ENCODE data around the gene ERBB4.

ERBB4 gene

DNA sequence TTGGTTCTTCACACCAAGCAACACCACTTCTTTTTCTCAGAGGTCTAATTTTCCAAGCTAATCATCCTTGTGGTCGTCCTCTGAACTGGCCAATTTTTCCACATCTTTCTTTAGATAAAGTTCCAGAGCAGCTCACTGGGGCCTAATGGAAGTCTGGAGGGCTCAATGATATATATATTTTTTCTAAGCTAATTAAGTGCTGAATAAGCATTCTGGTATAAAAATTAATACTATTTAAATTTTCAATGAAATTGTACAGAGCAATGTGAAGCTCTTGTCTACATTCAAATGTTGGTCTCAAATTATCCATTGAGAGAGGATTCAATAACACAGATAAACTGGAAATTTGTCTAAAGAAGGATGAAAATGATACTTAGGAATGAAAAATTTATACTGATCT, 866.6 kb downstream of the ERBB4 start:
- TF ChIP-seq, protein P1, sequence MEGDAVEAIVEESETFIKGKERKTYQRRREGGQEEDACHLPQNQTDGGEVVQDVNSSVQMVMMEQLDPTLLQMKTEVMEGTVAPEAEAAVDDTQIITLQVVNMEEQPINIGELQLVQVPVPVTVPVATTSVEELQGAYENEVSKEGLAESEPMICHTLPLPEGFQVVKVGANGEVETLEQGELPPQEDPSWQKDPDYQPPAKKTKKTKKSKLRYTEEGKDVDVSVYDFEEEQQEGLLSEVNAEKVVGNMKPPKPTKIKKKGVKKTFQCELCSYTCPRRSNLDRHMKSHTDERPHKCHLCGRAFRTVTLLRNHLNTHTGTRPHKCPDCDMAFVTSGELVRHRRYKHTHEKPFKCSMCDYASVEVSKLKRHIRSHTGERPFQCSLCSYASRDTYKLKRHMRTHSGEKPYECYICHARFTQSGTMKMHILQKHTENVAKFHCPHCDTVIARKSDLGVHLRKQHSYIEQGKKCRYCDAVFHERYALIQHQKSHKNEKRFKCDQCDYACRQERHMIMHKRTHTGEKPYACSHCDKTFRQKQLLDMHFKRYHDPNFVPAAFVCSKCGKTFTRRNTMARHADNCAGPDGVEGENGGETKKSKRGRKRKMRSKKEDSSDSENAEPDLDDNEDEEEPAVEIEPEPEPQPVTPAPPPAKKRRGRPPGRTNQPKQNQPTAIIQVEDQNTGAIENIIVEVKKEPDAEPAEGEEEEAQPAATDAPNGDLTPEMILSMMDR (IDR thresholded peaks at IDR 0.05), result no peak
- TF ChIP-seq ZFX (IDR thresholded peaks at IDR 0.05; ENCODE audit: borderline replicate concordance), result no peak
- no peak overlapping the region for H3K27ac ChIP-seq

DNA sequence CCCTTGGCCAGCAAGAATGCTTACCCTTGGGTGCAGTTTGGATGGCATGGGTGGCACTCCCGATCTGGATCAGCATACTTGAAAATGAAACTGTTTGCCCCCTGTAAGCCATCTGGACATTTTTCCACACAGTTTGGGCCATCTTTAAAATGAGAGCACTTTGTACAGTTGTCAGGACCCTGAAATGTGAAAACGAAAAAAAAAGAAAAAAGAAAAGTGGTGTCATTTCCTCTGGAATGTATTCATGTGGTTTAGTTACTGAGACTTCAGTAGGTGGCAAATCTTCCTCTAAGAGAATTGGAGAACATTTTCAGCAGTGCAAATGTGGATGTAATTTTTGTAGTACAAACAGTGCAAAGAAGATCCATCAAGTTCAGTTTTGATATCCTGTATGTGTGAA, 873.3 kb downstream of the ERBB4 start:
- TF ChIP-seq, protein P1 (IDR thresholded peaks at IDR 0.05), result no peak
- no peak for TF ChIP-seq ZFX (IDR thresholded peaks at IDR 0.05; ENCODE audit: borderline replicate concordance)

DNA sequence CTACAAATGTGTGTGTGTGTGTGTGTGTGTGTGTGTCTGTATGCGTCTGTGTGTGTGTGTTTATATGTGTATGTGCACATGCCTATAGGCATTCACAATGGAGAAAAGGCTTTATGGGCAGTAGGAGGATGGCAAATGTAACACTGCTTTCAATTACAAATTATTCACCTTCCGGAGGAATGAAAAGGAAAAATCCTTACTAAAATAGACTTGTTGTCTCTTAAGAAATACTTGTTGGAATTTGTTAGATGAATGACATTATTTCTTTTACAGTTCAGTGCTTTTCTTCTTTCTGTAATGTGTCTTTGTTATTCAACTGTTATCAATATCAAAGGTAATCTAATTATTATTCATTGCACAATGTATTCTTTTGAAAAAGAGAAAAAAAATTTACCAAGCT, 874.3 kb downstream of the ERBB4 start:
- no peak overlapping the region for H3K27ac ChIP-seq
- TF ChIP-seq, protein P1 (IDR thresholded peaks at IDR 0.05), result no peak
- no peak for TF ChIP-seq ZFX (IDR thresholded peaks at IDR 0.05; ENCODE audit: borderline replicate concordance)

More for the DNA sequence above, 873.3 kb downstream of the ERBB4 start:
- H3K27ac ChIP-seq, result no peak overlapping the region

DNA sequence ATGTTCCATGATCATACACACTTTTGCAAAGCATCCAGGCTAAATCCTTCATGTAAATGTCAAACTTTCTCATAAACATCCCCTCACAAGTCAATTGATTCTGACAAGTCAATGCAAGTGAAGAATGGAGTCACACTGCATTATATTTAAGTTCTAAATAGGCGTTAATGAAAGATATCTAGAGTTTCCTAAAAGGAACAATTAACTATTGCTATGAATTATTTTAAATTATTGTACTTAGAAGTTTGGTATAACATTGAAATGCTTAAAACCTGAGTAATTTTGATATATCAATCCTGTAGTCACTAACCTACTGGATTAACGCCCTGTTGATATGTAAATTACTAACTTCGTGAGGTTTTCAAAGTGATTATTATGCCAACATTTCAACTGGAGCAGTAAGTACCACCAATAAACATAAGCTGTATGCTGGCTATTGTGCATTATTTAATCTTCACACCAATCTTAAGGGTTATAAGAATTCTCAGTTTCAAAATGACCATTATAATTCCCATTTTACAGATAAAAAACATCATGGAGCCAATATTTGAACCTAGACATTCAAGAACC, 884.3 kb downstream of the ERBB4 start:
- no peak overlapping the region for H3K27ac ChIP-seq
- TF ChIP-seq, protein P1 (IDR thresholded peaks at IDR 0.05), result no peak
- no peak for TF ChIP-seq ZFX (IDR thresholded peaks at IDR 0.05; ENCODE audit: borderline replicate concordance)

DNA sequence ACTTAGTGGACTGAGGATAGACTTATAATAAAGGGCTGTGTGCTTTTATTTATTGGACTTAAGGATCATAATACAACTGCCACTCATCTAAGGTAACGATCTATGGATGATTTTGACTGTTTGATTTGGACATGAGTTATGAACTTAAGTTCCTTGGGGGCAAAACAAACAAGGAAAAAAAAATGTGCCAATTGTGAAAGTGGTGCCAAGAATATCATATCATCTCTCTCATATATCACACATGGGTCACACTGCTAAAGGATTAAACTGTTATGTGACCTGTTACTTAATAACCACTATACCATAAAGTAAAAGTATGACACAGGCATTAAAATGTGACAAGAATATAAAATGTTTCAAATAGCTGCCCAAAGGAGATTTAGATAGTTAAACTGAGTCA, 886.3 kb downstream of the ERBB4 start:
- no peak overlapping the region for H3K27ac ChIP-seq
- TF ChIP-seq, protein P1 (IDR thresholded peaks at IDR 0.05), result no peak
- no peak for TF ChIP-seq ZFX (IDR thresholded peaks at IDR 0.05; ENCODE audit: borderline replicate concordance)

DNA sequence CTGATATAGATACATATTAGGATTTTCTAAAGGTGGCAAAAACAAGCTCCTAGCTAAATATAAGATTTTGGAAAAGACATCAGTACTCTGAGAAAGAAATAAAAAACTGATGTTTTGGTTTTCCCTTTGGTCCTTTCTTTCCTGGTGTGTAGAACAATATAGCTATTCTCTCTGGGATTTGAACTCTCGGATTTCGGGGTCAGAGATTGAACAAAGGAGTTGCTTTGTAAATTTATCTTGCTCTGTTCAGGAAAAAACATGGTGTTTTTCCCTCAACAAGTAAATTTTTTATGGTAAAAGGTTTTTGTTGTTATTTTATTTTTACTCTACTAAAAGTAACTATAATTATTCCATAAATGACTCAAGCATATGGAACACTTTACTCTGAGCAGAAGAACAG, 889.3 kb downstream of the ERBB4 start:
- no peak overlapping the region for H3K27ac ChIP-seq
- TF ChIP-seq ZFX (IDR thresholded peaks at IDR 0.05; ENCODE audit: borderline replicate concordance), result no peak
- TF ChIP-seq, protein P1 (IDR thresholded peaks at IDR 0.05), result no peak

DNA sequence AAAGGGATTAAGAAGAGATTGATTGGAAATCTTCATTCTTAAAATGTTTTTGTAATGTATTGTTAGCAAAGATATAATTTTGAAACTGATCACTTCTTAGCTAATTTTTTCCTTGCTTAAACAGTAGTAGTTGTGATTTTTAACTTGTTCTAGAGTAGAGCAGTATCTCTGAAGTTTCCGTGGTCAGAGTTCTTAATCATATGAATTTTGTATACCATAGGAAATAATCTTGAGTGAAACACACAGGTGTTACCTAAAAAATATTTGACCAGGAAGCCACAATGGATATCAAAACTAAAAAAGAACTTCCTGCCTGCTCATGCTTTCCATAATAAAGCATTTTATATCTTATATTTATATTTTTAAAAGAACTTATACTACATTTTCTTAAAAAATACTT, 907.1 kb downstream of the ERBB4 start:
- TF ChIP-seq ZFX (IDR thresholded peaks at IDR 0.05; ENCODE audit: borderline replicate concordance), result no peak
- TF ChIP-seq, protein P1 (IDR thresholded peaks at IDR 0.05), result no peak
- no peak overlapping the region for H3K27ac ChIP-seq

Data from 22Rv1 (cell line).